Measurements from ENCODE around the gene ARHGAP15. TPM values are rescaled to one million over a fixed set of nuclear protein-coding genes. Genes with fewer than 3 reads are reported as not detected.

Gene ARHGAP15
- total RNA-seq, 1 donor from 2014 or later, result not detected

- H3K4me1 Mint-ChIP-seq (ENCODE audit: low read depth, unreplicated experiment), result peaks cover 5% of the 10 kb centered on the region
- no peak overlapping the region for H3K4me3 Mint-ChIP-seq (ENCODE audit: unreplicated experiment)
- no peak overlapping the region for H3K4me2 ChIP-seq (ENCODE audit: low read length)
Observed at GRCh38 chr2:143762176-143762928, 633.1 kb downstream of the ARHGAP15 start.

DNA sequence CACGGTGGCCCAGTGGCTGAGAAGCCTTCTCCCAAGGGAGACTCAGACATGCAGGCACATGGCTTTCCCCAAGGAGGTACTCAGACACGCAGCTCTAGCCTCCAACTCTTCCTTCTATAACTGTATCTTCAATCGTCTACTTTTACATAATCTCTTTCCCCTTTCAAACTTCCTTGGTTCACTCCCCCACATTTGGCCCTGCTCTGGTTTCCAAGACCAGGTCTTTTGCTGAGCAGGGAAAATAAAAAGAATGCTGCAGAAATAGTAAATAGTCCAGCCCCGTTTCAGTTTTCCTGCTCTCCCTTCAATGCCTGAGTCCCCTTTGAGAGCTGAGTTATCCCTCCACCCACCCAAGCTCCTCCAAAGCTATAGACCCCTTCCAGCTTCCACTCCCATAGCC is 635.0 kb downstream of the ARHGAP15 start:
- FAIRE-seq, result no peak
- no peak overlapping the region for H2AFZ ChIP-seq (ENCODE audit: low read depth, low read length)

More at GRCh38 chr2:143762176-143762928, 633.1 kb downstream of the ARHGAP15 start:
- Histone ChIP-seq H2AFZ (ENCODE audit: low read depth, low read length) (no peak overlapping the region), H3K36me3 (ENCODE audit: insufficient read depth, low read length) (no peaks in the 10 kb centered on the region), H3K27me3 (ENCODE audit: insufficient read depth, low read length) (no peaks in the 10 kb centered on the region), H3K9ac (ENCODE audit: low read length) (no peak overlapping the region), H4K20me1 (ENCODE audit: insufficient read depth, low read length) (no peaks in the 10 kb centered on the region), H3K4me1 (ENCODE audit: insufficient read depth, low read length) (no peaks in the 10 kb centered on the region), H3K27ac (ENCODE audit: low read depth, low read length) (no peak overlapping the region), H3K79me2 (ENCODE audit: insufficient read depth, low read length) (no peaks in the 10 kb centered on the region), H3K9me3 (ENCODE audit: insufficient read depth, low read depth, low read length) (no peaks in the 10 kb centered on the region), H3K4me3 (ENCODE audit: insufficient read depth, low read depth, low read length) (no peak overlapping the region)
- H3K9me3 Mint-ChIP-seq (ENCODE audit: unreplicated experiment), result no peaks in the 10 kb centered on the region
- no peak for FAIRE-seq
- DNase-seq (ENCODE audit: low read depth), result no peak
- H3K27ac Mint-ChIP-seq (ENCODE audit: unreplicated experiment), result no peak overlapping the region
- H3K27me3 Mint-ChIP-seq (ENCODE audit: low read depth, unreplicated experiment), result peaks cover 3% of the 10 kb centered on the region
- H3K36me3 Mint-ChIP-seq (ENCODE audit: low read depth, unreplicated experiment), result no peaks in the 10 kb centered on the region
- TF ChIP-seq, protein P1, sequence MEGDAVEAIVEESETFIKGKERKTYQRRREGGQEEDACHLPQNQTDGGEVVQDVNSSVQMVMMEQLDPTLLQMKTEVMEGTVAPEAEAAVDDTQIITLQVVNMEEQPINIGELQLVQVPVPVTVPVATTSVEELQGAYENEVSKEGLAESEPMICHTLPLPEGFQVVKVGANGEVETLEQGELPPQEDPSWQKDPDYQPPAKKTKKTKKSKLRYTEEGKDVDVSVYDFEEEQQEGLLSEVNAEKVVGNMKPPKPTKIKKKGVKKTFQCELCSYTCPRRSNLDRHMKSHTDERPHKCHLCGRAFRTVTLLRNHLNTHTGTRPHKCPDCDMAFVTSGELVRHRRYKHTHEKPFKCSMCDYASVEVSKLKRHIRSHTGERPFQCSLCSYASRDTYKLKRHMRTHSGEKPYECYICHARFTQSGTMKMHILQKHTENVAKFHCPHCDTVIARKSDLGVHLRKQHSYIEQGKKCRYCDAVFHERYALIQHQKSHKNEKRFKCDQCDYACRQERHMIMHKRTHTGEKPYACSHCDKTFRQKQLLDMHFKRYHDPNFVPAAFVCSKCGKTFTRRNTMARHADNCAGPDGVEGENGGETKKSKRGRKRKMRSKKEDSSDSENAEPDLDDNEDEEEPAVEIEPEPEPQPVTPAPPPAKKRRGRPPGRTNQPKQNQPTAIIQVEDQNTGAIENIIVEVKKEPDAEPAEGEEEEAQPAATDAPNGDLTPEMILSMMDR (IDR thresholded peaks at IDR 0.05; ENCODE audit: insufficient read depth, low read depth, low read length), result no peak
- no peak for TF ChIP-seq EZH2 (IDR thresholded peaks at IDR 0.05; ENCODE audit: insufficient read depth, low read length)

More for the DNA sequence above, 635.0 kb downstream of the ARHGAP15 start:
- Mint-ChIP-seq H3K36me3 (ENCODE audit: low read depth, unreplicated experiment) (no peaks in the 10 kb centered on the region), H3K27me3 (ENCODE audit: low read depth, unreplicated experiment) (peaks cover 3% of the 10 kb centered on the region), H3K27ac (ENCODE audit: unreplicated experiment) (no peak overlapping the region), H3K4me3 (ENCODE audit: unreplicated experiment) (no peak overlapping the region), H3K4me1 (ENCODE audit: low read depth, unreplicated experiment) (peaks cover 5% of the 10 kb centered on the region), H3K9me3 (ENCODE audit: unreplicated experiment) (no peaks in the 10 kb centered on the region)
- Histone ChIP-seq H3K4me2 (ENCODE audit: low read length) (no peak overlapping the region), H3K27me3 (ENCODE audit: insufficient read depth, low read length) (no peaks in the 10 kb centered on the region), H3K27ac (ENCODE audit: low read depth, low read length) (no peak overlapping the region), H3K9me3 (ENCODE audit: insufficient read depth, low read depth, low read length) (no peaks in the 10 kb centered on the region), H3K4me3 (ENCODE audit: insufficient read depth, low read depth, low read length) (no peak overlapping the region), H3K9ac (ENCODE audit: low read length) (no peak overlapping the region), H4K20me1 (ENCODE audit: insufficient read depth, low read length) (no peaks in the 10 kb centered on the region), H3K79me2 (ENCODE audit: insufficient read depth, low read length) (no peaks in the 10 kb centered on the region), H3K36me3 (ENCODE audit: insufficient read depth, low read length) (no peaks in the 10 kb centered on the region), H3K4me1 (ENCODE audit: insufficient read depth, low read length) (no peaks in the 10 kb centered on the region)
- no peak for DNase-seq (ENCODE audit: low read depth)
- TF ChIP-seq, protein P1 (IDR thresholded peaks at IDR 0.05; ENCODE audit: insufficient read depth, low read depth, low read length), result no peak
- no peak for TF ChIP-seq EZH2 (IDR thresholded peaks at IDR 0.05; ENCODE audit: insufficient read depth, low read length)
